Naive B cell (primary cell): Measurements from ENCODE around the gene KIFAP3. TPM values are rescaled to one million over a fixed set of nuclear protein-coding genes. Genes with fewer than 3 reads are reported as not detected.
A peak's percentile ranks its signal among the peaks of the same experiment; 100 is the strongest.

Experiments
- ATAC-seq, 2 donors: fragments of 150-1000 bp; cut with Tn5 transposase; 2 replicates each; pipeline ENCODE4 v1.10.0; 2021; ENCODE audit warnings: low read depth in 2 of 2, mild to moderate bottlenecking in 2 of 2, moderate library complexity in 2 of 2
- DNase-seq: peaks from one replicate; pipeline ENCODE4 v3.0.0; 2022
- H3K27ac Mint-ChIP-seq, 6 donors: one replicate each; pipeline ENCODE4 v1.8.0; 2020 to 2022; ENCODE audit warnings: mild to moderate bottlenecking in 6 of 6, mixed read lengths in 6 of 6, moderate library complexity in 5 of 6, inconsistent platforms in 2 of 6
- H3K27me3 Mint-ChIP-seq, 3 donors: one replicate each; pipeline ENCODE4 v1.8.0; 2021 to 2022; ENCODE audit warnings: mixed read lengths in 3 of 3, mild to moderate bottlenecking in 1 of 3
- H3K36me3 Mint-ChIP-seq, 2 donors: one replicate each; pipeline ENCODE4 v1.8.0; 2020 to 2022; ENCODE audit warnings: mixed read lengths in 2 of 2, inconsistent platforms in 1 of 2, mild to moderate bottlenecking in 1 of 2
- H3K4me1 Mint-ChIP-seq, 3 donors: one replicate each; pipeline ENCODE4 v1.8.0; 2020 to 2022; ENCODE audit warnings: mixed read lengths in 3 of 3, inconsistent platforms in 1 of 3, mild to moderate bottlenecking in 1 of 3, moderate library complexity in 1 of 3
- H3K4me3 Mint-ChIP-seq, 8 donors: one replicate each; pipeline ENCODE4 v1.8.0; 2020 to 2022; ENCODE audit warnings: mild to moderate bottlenecking in 8 of 8, mixed read lengths in 8 of 8, moderate library complexity in 8 of 8, inconsistent platforms in 2 of 8
- H3K9me3 Mint-ChIP-seq, 7 donors: one replicate each; pipeline ENCODE4 v1.8.0; 2020 to 2022; ENCODE audit warnings: mixed read lengths in 7 of 7, mild to moderate bottlenecking in 5 of 7, inconsistent platforms in 2 of 7, moderate library complexity in 1 of 7
- polyA plus RNA-seq, 6 donors: library from polyadenylated mRNA; unstranded; fragments of 300-500 nt; fragmentation: Illumina TruSeq; gene quantifications; one replicate each; pipeline ENCODE4 v1.2.3, GENCODE V29; 2021; ENCODE audit warnings: low read depth in 6 of 6

The KIFAP3 gene
- polyA plus RNA-seq, 6 donors from 2014 or later, result 0.47 to 9.1 (median 8.7) TPM

DNA sequence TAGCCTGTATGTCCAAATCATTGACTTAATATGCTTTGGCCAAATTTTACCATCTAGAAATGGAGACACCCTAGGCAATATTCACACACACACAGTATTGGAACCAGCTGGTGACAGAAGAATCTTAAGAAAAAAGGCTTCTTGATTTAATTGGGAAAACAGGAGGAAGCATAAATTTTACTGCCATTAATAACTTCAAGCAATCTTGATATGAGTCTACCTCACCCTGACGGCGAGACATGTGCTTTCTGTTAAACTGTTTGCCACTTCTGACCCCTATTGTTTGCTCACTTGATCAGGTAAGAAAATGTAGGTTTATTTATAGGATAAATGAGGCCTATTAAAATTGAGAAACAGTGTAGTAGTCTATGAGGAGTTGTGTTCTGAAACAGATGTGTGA, 73.2 kb downstream of the KIFAP3 start:
- no peak overlapping the region for H3K4me3 Mint-ChIP-seq
- no peaks in the 10 kb centered on the region for H3K4me1 Mint-ChIP-seq
- DNase-seq (no peak), ATAC-seq (no peak)
- H3K36me3 Mint-ChIP-seq, result peaks cover 0 to 4% of the 10 kb centered on the region in 2 donors
- no peaks in the 10 kb centered on the region for H3K27me3 Mint-ChIP-seq
- H3K9me3 Mint-ChIP-seq, result peaks cover 0 to 2% (median 0%) of the 10 kb centered on the region in 7 donors
- H3K27ac Mint-ChIP-seq, result no peak overlapping the region

DNA sequence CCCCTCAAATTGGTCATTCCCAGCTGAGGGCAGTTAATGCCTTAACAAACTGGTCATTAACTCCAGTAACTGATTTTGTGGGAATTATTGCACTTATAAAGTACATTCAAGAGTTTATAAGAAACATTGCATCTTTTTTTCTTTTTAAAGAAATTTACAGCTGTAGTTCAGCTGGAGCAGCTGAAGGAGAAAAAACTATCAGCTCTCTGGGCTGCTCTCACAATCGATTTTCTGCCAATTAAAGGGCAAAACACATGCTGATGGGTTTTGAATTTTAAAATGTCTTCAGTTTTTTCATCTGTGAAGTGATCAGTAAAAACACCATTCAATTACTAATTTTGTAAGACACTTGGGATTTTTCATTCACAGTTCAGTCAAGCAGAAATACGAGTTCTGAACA, 74.7 kb downstream of the KIFAP3 start:
- Mint-ChIP-seq H3K36me3 (peaks cover 0 to 4% of the 10 kb centered on the region in 2 donors), H3K27me3 (no peaks in the 10 kb centered on the region), H3K27ac (no peak overlapping the region), H3K4me3 (no peak overlapping the region), H3K9me3 (no peaks in the 10 kb centered on the region), H3K4me1 (no peaks in the 10 kb centered on the region)
- ATAC-seq, result no peak
- no peak for DNase-seq

GRCh38 chr1:169999331-169999741, 75.2 kb downstream of the KIFAP3 start:
- ATAC-seq (no peak), DNase-seq (no peak)
- no peaks in the 10 kb centered on the region for H3K27me3 Mint-ChIP-seq
- no peaks in the 10 kb centered on the region for H3K4me1 Mint-ChIP-seq
- no peaks in the 10 kb centered on the region for H3K9me3 Mint-ChIP-seq
- H3K4me3 Mint-ChIP-seq, result no peak overlapping the region
- peak overlapping the region in 1 of 6 donors; percentile 39 for H3K27ac Mint-ChIP-seq
- H3K36me3 Mint-ChIP-seq, result peaks cover 0 to 4% of the 10 kb centered on the region in 2 donors

GRCh38 chr1:169995993-169996392, 78.5 kb downstream of the KIFAP3 start:
- Mint-ChIP-seq H3K4me3 (no peak overlapping the region), H3K27me3 (no peaks in the 10 kb centered on the region), H3K4me1 (no peaks in the 10 kb centered on the region), H3K27ac (no peak overlapping the region), H3K36me3 (peaks cover 0 to 4% of the 10 kb centered on the region in 2 donors), H3K9me3 (no peaks in the 10 kb centered on the region)
- DNase-seq (no peak), ATAC-seq (no peak)

DNA sequence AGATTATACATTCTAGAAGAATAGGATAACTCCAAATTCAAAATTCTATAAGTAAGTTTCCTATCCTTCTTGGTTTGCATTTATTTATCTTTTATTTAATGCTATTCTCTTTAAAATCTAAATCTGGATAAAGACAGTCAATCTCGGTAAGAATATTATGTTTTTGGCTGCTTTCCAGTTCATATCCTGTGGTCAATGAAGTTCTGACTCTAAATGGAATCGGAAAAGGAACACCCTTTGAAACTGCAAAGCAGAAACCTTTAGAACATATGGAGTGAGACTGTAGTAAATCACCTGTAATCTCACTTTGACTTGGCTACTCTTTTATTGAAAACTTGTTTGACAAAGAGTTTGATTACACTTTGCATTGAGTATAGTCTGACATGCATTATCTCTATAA, 85.2 kb downstream of the KIFAP3 start:
- DNase-seq (no peak), ATAC-seq (no peak)
- Mint-ChIP-seq H3K27ac (no peak overlapping the region), H3K27me3 (no peaks in the 10 kb centered on the region), H3K36me3 (peaks cover 0 to 19% of the 10 kb centered on the region in 2 donors), H3K4me3 (no peak overlapping the region), H3K4me1 (no peaks in the 10 kb centered on the region), H3K9me3 (no peaks in the 10 kb centered on the region)

DNA sequence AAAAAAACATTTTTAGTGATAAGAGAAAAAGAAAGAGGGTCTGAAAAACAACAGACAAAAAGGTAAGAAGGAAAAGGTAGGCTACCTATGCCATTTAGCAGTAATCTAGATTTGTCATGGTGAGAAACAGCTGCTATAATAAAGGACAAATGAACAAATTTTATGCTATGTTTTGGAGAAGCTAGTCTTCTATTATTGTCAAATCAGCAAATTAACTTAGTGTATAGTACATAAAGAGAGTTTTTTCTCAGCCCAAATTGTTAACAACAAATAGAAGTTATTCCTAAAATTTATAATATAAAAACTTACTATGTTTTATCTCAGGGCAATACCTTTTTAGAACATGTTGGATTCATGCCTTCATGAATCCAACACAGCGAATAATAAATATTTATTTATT, 88.7 kb downstream of the KIFAP3 start:
- Mint-ChIP-seq H3K4me3 (no peak overlapping the region), H3K27ac (no peak overlapping the region), H3K9me3 (no peaks in the 10 kb centered on the region), H3K27me3 (no peaks in the 10 kb centered on the region), H3K36me3 (peaks cover 8 to 32% of the 10 kb centered on the region in 2 donors), H3K4me1 (no peaks in the 10 kb centered on the region)
- DNase-seq (no peak), ATAC-seq (no peak)

- Mint-ChIP-seq H3K9me3 (no peaks in the 10 kb centered on the region), H3K4me3 (no peak overlapping the region), H3K27ac (no peak overlapping the region), H3K36me3 (peaks cover 0 to 29% of the 10 kb centered on the region in 2 donors), H3K27me3 (no peaks in the 10 kb centered on the region), H3K4me1 (no peaks in the 10 kb centered on the region)
- DNase-seq (no peak), ATAC-seq (no peak)
These were observed 100.4 kb downstream of the KIFAP3 start for GRCh38 chr1:169974067-169974466.

DNA sequence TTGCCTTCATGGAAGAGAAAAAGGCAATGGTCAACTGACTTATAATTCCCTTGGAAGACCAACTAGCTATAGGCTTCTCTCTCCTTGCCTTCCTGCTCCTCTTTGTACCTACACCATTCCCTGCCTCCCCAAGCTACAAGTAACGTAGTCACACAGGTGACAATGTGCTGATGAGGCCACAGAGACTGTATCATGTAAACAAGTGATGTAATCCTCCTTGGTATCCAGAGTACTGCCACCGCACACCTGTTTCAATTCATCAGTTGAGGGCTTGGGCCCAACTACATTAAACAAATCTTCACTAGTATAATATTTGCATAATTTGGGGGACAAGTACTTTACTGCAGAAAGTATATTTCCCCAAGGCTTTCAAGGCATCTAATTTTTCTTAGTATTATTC, 104.4 kb downstream of the KIFAP3 start:
- Mint-ChIP-seq H3K27me3 (no peaks in the 10 kb centered on the region), H3K36me3 (peaks cover 0 to 20% of the 10 kb centered on the region in 2 donors), H3K9me3 (no peaks in the 10 kb centered on the region), H3K27ac (no peak overlapping the region), H3K4me1 (no peaks in the 10 kb centered on the region), H3K4me3 (no peak overlapping the region)
- no peak for DNase-seq
- ATAC-seq, result no peak

DNA sequence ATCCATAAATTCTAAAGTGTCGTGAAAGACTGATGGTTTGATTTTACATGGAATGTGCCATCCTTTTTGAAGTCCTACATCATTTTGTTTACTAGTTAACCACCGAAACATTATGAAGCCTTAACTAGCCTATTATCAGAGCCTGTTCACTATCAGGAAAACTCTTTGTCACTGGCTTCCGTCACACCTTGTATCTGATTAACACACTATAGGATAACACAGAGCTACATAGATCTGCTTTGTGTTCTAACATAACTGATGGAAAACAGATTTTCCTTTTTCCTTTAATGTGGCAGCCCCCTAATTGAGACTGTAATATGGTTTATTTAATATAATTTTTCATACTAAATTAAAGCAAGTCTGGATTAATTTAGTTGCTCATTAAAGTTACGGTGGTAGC, 106.3 kb downstream of the KIFAP3 start:
- DNase-seq (no peak), ATAC-seq (no peak)
- Mint-ChIP-seq H3K27ac (no peak overlapping the region), H3K4me3 (peak overlapping the region in 1 of 8 donors; percentile 42), H3K36me3 (peaks cover 0 to 22% of the 10 kb centered on the region in 2 donors), H3K9me3 (peaks cover 0 to 2% (median 0%) of the 10 kb centered on the region in 7 donors), H3K4me1 (no peaks in the 10 kb centered on the region), H3K27me3 (no peaks in the 10 kb centered on the region)

GRCh38 chr1:169964206-169964605, 110.3 kb downstream of the KIFAP3 start:
- Mint-ChIP-seq H3K36me3 (peaks cover 0 to 9% of the 10 kb centered on the region in 2 donors), H3K9me3 (peaks cover 0 to 2% (median 0%) of the 10 kb centered on the region in 7 donors), H3K27me3 (no peaks in the 10 kb centered on the region), H3K4me1 (no peaks in the 10 kb centered on the region), H3K4me3 (peak overlapping the region in 1 of 8 donors; percentile 11), H3K27ac (no peak overlapping the region)
- DNase-seq (no peak), ATAC-seq (no peak)

GRCh38 chr1:169959686-169960085, 114.8 kb downstream of the KIFAP3 start:
- Mint-ChIP-seq H3K4me3 (no peak overlapping the region), H3K36me3 (peaks cover 0 to 9% of the 10 kb centered on the region in 2 donors), H3K27me3 (no peaks in the 10 kb centered on the region), H3K27ac (no peak overlapping the region), H3K4me1 (no peaks in the 10 kb centered on the region), H3K9me3 (peaks cover 0 to 2% (median 0%) of the 10 kb centered on the region in 7 donors)
- DNase-seq, result no peak
- ATAC-seq, result no peak

- Mint-ChIP-seq H3K9me3 (peaks cover 0 to 2% (median 0%) of the 10 kb centered on the region in 7 donors), H3K4me3 (no peak overlapping the region), H3K27ac (no peak overlapping the region), H3K27me3 (no peaks in the 10 kb centered on the region), H3K36me3 (peaks cover 0 to 14% of the 10 kb centered on the region in 2 donors), H3K4me1 (no peaks in the 10 kb centered on the region)
- ATAC-seq (no peak), DNase-seq (no peak)
These were observed 115.5 kb downstream of the KIFAP3 start for GRCh38 chr1:169958987-169959386.

GRCh38 chr1:169957884-169958283, 116.6 kb downstream of the KIFAP3 start:
- no peaks in the 10 kb centered on the region for H3K4me1 Mint-ChIP-seq
- ATAC-seq, result no peak
- no peak overlapping the region for H3K27ac Mint-ChIP-seq
- peaks cover 0 to 14% of the 10 kb centered on the region in 2 donors for H3K36me3 Mint-ChIP-seq
- DNase-seq, result no peak
- H3K4me3 Mint-ChIP-seq, result no peak overlapping the region
- no peaks in the 10 kb centered on the region for H3K27me3 Mint-ChIP-seq
- H3K9me3 Mint-ChIP-seq, result no peaks in the 10 kb centered on the region

DNA sequence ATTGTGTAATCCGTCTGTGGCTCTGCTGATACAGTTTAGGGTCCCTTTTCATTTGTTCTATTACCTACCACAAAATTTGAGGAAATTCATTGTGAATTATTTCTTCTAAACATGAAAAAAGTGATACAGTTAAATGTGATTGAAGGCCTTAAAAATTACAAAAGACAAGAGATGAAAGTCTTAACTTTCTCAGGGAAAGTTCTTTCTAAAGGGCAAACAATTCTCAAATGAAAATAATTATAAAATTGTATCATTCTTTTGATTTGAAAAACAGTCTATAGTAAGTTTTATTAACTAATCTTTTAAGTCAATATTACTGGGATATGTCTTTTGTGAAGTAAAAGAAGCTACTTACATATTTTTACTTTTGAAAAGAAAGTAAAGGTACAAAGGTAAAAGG, 123.4 kb downstream of the KIFAP3 start:
- no peak for ATAC-seq
- no peaks in the 10 kb centered on the region for H3K27me3 Mint-ChIP-seq
- H3K27ac Mint-ChIP-seq, result no peak overlapping the region
- H3K9me3 Mint-ChIP-seq, result no peaks in the 10 kb centered on the region
- DNase-seq, result no peak
- no peaks in the 10 kb centered on the region for H3K4me1 Mint-ChIP-seq
- H3K36me3 Mint-ChIP-seq, result peaks cover 0 to 9% of the 10 kb centered on the region in 2 donors
- H3K4me3 Mint-ChIP-seq, result no peak overlapping the region

GRCh38 chr1:169949139-169949538, 125.4 kb downstream of the KIFAP3 start:
- no peak overlapping the region for H3K27ac Mint-ChIP-seq
- no peaks in the 10 kb centered on the region for H3K27me3 Mint-ChIP-seq
- no peaks in the 10 kb centered on the region for H3K4me1 Mint-ChIP-seq
- H3K9me3 Mint-ChIP-seq, result no peaks in the 10 kb centered on the region
- ATAC-seq (no peak), DNase-seq (no peak)
- no peak overlapping the region for H3K4me3 Mint-ChIP-seq
- peaks cover 0 to 6% of the 10 kb centered on the region in 2 donors for H3K36me3 Mint-ChIP-seq
